ENCODE results near the gene RBL2.
A peak's percentile ranks its signal among the peaks of the same experiment; 100 is the strongest.

DNA sequence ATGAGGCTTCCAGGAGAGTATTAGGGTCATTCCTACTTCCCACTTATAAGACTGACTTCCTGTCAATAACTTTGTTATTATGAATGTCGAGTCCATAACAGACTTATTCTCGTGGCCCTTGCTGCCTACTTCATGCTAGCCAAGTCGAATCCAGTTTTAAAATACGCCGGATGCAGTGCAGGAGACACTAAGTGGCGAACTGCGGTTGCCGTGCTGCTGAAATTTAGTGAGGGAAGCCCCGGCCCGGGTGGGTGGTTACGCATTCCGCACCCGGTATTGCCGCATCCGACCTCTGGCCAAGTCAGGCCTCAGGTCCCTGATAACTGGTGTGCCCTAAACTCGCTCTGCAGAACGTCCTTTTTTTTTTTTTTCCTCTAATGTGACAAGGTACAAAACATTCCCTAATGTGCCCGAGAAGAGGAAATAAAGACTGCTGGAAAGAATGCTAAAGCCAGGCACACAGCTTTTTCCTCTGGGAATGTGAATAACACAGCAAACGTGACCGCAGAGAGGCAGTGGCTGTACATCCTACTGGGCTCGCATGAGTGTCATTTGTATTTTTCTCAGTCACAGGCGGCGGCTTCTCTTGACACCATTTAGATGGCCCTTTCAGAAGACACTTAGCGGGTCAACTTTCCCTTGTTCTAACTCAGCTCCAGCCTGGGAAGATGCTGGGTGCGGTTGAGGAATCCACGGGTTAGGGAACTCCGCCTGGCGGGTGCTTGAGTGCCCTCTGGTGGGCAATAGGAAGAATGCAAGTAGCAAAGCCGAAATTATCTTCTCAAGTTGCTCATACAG lies 75.8 kb downstream of the RBL2 start:
- TF ChIP-seq, protein P1, sequence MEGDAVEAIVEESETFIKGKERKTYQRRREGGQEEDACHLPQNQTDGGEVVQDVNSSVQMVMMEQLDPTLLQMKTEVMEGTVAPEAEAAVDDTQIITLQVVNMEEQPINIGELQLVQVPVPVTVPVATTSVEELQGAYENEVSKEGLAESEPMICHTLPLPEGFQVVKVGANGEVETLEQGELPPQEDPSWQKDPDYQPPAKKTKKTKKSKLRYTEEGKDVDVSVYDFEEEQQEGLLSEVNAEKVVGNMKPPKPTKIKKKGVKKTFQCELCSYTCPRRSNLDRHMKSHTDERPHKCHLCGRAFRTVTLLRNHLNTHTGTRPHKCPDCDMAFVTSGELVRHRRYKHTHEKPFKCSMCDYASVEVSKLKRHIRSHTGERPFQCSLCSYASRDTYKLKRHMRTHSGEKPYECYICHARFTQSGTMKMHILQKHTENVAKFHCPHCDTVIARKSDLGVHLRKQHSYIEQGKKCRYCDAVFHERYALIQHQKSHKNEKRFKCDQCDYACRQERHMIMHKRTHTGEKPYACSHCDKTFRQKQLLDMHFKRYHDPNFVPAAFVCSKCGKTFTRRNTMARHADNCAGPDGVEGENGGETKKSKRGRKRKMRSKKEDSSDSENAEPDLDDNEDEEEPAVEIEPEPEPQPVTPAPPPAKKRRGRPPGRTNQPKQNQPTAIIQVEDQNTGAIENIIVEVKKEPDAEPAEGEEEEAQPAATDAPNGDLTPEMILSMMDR (conservative IDR thresholded peaks at IDR 0.05 in 1 of 2, IDR thresholded peaks at IDR 0.05 in 1 of 2; ENCODE audit: extremely low read depth in 1 of 2, insufficient read depth in 1 of 2, low read depth in 1 of 2, low read length in 2 of 2), result peak; percentile 93 to 97
- TF ChIP-seq EZH2 (IDR thresholded peaks at IDR 0.05; ENCODE audit: borderline replicate concordance, low read length), result no peak

Measured in mammary epithelial cell (primary cell).